ENCODE measurements around the gene GPR84.

GPR84 gene

GRCh38 chr12:54411391-54412241 lies 47.3 kb upstream of the GPR84 start:
- Histone ChIP-seq H3K36me3 (ENCODE audit: control insufficient read depth, insufficient read depth, low read length) (no peaks in the 10 kb centered on the region), H3K4me3 (ENCODE audit: low read depth, low read length) (no peak overlapping the region), H2AFZ (no peak overlapping the region), H3K27me3 (ENCODE audit: control insufficient read depth, insufficient read depth, low read length) (no peaks in the 10 kb centered on the region), H3K4me1 (peaks cover 4% of the 10 kb centered on the region), H3K27ac (peak overlapping the region; percentile 9), H3K9me3 (ENCODE audit: control insufficient read depth, low read length) (no peaks in the 10 kb centered on the region), H3K79me2 (no peaks in the 10 kb centered on the region), H3K4me2 (ENCODE audit: low read length) (no peak overlapping the region), H3K9ac (no peak overlapping the region)
- TF ChIP-seq CTCF (IDR thresholded peaks at IDR 0.05): no peak

- Histone ChIP-seq H3K79me2 (no peaks in the 10 kb centered on the region), H2AFZ (no peak overlapping the region), H3K9ac (no peak overlapping the region), H3K27ac (no peak overlapping the region), H3K4me1 (peaks cover 4% of the 10 kb centered on the region), H3K27me3 (ENCODE audit: control insufficient read depth, insufficient read depth, low read length) (no peaks in the 10 kb centered on the region), H3K9me3 (ENCODE audit: control insufficient read depth, low read length) (no peaks in the 10 kb centered on the region), H3K36me3 (ENCODE audit: control insufficient read depth, insufficient read depth, low read length) (no peaks in the 10 kb centered on the region), H3K4me2 (ENCODE audit: low read length) (no peak overlapping the region), H3K4me3 (ENCODE audit: low read depth, low read length) (no peak overlapping the region)
- no peak for TF ChIP-seq CTCF (IDR thresholded peaks at IDR 0.05)
These were observed 45.0 kb upstream of the GPR84 start for GRCh38 chr12:54409267-54409666.

GRCh38 chr12:54407183-54407905 lies 43.1 kb upstream of the GPR84 start:
- no peaks in the 10 kb centered on the region for H3K27me3 ChIP-seq (ENCODE audit: control insufficient read depth, insufficient read depth, low read length)
- H2AFZ ChIP-seq: no peak overlapping the region
- no peaks in the 10 kb centered on the region for H3K4me1 ChIP-seq
- no peak overlapping the region for H3K4me3 ChIP-seq (ENCODE audit: low read depth, low read length)
- no peaks in the 10 kb centered on the region for H3K9me3 ChIP-seq (ENCODE audit: control insufficient read depth, low read length)
- H3K9ac ChIP-seq: no peak overlapping the region
- no peak for TF ChIP-seq CTCF (IDR thresholded peaks at IDR 0.05)
- H3K4me2 ChIP-seq (ENCODE audit: low read length): no peak overlapping the region
- H3K36me3 ChIP-seq (ENCODE audit: control insufficient read depth, insufficient read depth, low read length): no peaks in the 10 kb centered on the region
- no peaks in the 10 kb centered on the region for H3K79me2 ChIP-seq
- no peak overlapping the region for H3K27ac ChIP-seq

GRCh38 chr12:54405573-54405972 lies 41.3 kb upstream of the GPR84 start:
- Histone ChIP-seq H3K79me2 (no peaks in the 10 kb centered on the region), H3K4me3 (ENCODE audit: low read depth, low read length) (no peak overlapping the region), H3K27ac (no peak overlapping the region), H3K9me3 (ENCODE audit: control insufficient read depth, low read length) (no peaks in the 10 kb centered on the region), H3K36me3 (ENCODE audit: control insufficient read depth, insufficient read depth, low read length) (no peaks in the 10 kb centered on the region), H2AFZ (no peak overlapping the region), H3K27me3 (ENCODE audit: control insufficient read depth, insufficient read depth, low read length) (no peaks in the 10 kb centered on the region), H3K4me2 (ENCODE audit: low read length) (no peak overlapping the region), H3K9ac (no peak overlapping the region), H3K4me1 (no peaks in the 10 kb centered on the region)
- TF ChIP-seq CTCF (IDR thresholded peaks at IDR 0.05): no peak
